Measurements from ENCODE around the gene NR5A2. TPM values are rescaled to one million over a fixed set of nuclear protein-coding genes. Genes with fewer than 3 reads are reported as not detected.

NR5A2 gene
- total RNA-seq, 1 donor from 2014 or later, result 0.07 TPM

DNA sequence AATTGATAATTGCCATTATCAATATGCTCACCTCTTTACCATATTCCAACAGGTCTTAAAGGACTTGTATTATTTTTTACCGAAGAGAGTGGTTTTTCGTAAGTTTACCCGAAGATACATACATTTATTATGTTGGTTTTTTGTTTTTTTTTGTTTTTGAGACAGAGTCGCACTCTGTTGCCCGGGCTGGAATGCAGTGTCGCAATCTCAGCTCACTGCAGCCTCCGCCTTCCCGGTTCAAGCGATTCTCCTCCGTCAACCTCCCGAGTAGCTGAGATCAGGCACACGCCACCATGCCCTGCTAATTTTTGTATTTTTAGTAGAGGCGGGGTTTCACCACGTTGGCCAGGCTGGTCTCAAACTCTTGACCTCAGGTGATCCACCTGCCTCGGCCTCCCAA, 30.8 kb downstream of the NR5A2 start:
- ATAC-seq (ENCODE audit: low read depth) (no peak), DNase-seq (no peak)
- Mint-ChIP-seq H3K36me3 (ENCODE audit: low read depth) (no peaks in the 10 kb centered on the region), H3K27ac (no peak overlapping the region), H3K4me3 (no peak overlapping the region), H3K27me3 (peaks cover 25% of the 10 kb centered on the region), H3K9me3 (no peaks in the 10 kb centered on the region), H3K4me1 (no peaks in the 10 kb centered on the region)
- ChIA-PET POLR2A (no interaction called here), CTCF (interaction anchor here (0.6 kb wide), 1 partner anchor 30 kb away, joined by 3 read pairs; no protein-coding TSS in a partner anchor)
- intact Hi-C loops (cut with micrococcal nuclease), result no loop called here
- TF ChIP-seq, protein P1, sequence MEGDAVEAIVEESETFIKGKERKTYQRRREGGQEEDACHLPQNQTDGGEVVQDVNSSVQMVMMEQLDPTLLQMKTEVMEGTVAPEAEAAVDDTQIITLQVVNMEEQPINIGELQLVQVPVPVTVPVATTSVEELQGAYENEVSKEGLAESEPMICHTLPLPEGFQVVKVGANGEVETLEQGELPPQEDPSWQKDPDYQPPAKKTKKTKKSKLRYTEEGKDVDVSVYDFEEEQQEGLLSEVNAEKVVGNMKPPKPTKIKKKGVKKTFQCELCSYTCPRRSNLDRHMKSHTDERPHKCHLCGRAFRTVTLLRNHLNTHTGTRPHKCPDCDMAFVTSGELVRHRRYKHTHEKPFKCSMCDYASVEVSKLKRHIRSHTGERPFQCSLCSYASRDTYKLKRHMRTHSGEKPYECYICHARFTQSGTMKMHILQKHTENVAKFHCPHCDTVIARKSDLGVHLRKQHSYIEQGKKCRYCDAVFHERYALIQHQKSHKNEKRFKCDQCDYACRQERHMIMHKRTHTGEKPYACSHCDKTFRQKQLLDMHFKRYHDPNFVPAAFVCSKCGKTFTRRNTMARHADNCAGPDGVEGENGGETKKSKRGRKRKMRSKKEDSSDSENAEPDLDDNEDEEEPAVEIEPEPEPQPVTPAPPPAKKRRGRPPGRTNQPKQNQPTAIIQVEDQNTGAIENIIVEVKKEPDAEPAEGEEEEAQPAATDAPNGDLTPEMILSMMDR (IDR thresholded peaks at IDR 0.05), result no peak

DNA sequence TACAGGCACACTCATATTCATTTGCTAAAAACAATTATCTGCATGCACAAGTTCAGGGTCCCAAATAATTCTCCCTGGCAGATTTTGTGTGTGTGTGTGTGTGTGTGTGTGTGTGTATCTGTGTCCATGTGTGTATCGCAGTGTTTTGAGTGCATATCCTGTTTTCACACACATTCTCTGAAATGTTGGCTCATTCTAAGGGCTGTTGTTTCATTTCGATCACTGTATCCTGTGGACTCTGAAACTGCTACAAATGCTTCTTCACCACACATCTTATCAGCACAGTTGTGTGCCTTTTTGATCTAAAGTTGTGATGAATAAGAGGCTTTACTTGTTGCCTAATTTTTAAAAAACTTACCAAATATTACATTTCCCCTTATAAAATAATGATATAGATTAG, 34.6 kb downstream of the NR5A2 start:
- ChIA-PET CTCF (no interaction called here), POLR2A (interaction anchor here (0.6 kb wide), 1 partner anchor 395 kb away, joined by 19 read pairs; no protein-coding TSS in a partner anchor)
- peaks cover 34% of the 10 kb centered on the region for H3K27me3 Mint-ChIP-seq
- no peaks in the 10 kb centered on the region for H3K9me3 Mint-ChIP-seq
- TF ChIP-seq, protein P1 (IDR thresholded peaks at IDR 0.05), result no peak
- no peak for DNase-seq
- no peak overlapping the region for H3K4me3 Mint-ChIP-seq
- ATAC-seq (ENCODE audit: low read depth), result no peak
- H3K4me1 Mint-ChIP-seq, result no peaks in the 10 kb centered on the region
- H3K36me3 Mint-ChIP-seq (ENCODE audit: low read depth), result no peaks in the 10 kb centered on the region
- H3K27ac Mint-ChIP-seq, result no peak overlapping the region
- intact Hi-C loops (cut with micrococcal nuclease), result no loop called here

DNA sequence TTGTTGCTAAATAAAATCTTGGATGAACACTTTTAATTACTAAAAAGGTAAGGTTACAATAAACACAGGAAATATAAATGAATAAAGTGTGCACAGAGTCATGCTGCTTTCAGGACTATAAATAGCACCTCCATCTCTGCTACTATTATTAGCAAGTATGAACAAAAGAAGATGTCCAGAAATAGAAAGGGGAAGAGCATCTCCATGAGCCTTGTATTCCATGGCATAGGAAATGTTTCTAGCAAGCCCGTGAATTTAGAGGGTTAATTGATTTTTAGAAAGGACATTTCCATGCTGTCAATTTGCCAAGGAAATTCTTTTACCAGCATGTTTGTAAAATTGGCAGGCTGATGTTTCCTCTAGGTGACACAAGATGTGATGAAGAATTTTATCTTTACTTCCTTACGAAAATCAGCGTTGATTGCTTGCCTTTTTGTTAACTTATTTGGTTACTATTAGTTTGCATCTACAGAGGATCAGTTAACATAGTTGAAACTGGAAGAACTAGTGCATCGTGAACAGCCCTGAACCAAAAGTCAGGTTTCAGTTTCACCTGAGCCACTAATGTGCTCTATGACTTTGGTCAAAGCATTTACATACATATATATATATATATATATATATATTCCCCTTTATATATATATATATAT, 45.3 kb downstream of the NR5A2 start:
- H3K36me3 Mint-ChIP-seq (ENCODE audit: low read depth), result no peaks in the 10 kb centered on the region
- ChIA-PET CTCF (no interaction called here), POLR2A (no interaction called here)
- TF ChIP-seq, protein P1 (IDR thresholded peaks at IDR 0.05), result no peak
- ATAC-seq (ENCODE audit: low read depth) (no peak), DNase-seq (no peak)
- no peak overlapping the region for H3K27ac Mint-ChIP-seq
- H3K4me3 Mint-ChIP-seq, result no peak overlapping the region
- H3K27me3 Mint-ChIP-seq, result peaks cover 29% of the 10 kb centered on the region
- peaks cover 12% of the 10 kb centered on the region for H3K4me1 Mint-ChIP-seq
- intact Hi-C loops (cut with micrococcal nuclease), result no loop called here
- H3K9me3 Mint-ChIP-seq, result no peaks in the 10 kb centered on the region

DNA sequence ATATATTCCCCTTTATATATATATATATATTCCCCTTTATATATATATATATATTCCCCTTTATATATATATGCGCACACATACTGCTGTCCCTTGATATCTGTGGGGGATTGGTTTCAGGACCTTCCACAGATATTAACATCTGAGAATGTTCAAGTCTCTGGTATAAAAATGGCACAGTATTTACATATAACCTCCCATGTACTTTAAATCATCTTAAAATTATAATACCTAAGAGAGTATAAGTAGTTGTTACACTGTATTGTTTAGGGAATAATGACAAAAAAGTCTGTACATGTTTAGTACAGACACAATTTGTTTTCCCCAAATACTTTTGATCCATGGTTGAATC, 45.8 kb downstream of the NR5A2 start:
- Mint-ChIP-seq H3K4me3 (no peak overlapping the region), H3K36me3 (ENCODE audit: low read depth) (no peaks in the 10 kb centered on the region), H3K27ac (no peak overlapping the region), H3K4me1 (peaks cover 12% of the 10 kb centered on the region), H3K9me3 (no peaks in the 10 kb centered on the region), H3K27me3 (peaks cover 30% of the 10 kb centered on the region)
- intact Hi-C loops (cut with micrococcal nuclease), result no loop called here
- CTCF ChIA-PET, result no interaction called here
- ATAC-seq (ENCODE audit: low read depth) (no peak), DNase-seq (no peak)
- TF ChIP-seq, protein P1 (IDR thresholded peaks at IDR 0.05), result no peak
- POLR2A ChIA-PET, result no interaction called here

DNA sequence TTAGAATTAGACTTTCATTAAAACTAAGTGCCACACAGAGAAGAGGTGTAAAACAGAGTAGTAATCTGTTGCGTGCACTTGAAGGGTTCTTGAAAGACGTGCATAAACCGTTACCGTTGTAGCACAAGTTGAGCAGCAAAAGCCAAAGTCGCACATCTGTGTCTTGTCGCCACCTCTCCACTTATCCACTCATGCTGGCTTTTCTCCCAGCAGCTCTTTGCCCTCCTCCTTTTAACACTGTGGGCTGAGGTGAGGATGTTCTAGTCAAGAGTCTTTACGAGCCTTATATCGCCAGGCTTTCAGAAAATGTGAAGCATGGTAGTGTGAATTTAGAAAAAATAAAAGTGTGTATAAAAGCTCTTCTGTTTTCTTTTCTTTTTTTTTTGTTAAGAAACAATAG, 48.0 kb downstream of the NR5A2 start:
- no peak for DNase-seq
- CTCF ChIA-PET, result no interaction called here
- intact Hi-C loops (cut with micrococcal nuclease), result no loop called here
- TF ChIP-seq, protein P1 (IDR thresholded peaks at IDR 0.05), result no peak
- POLR2A ChIA-PET, result no interaction called here
- H3K27me3 Mint-ChIP-seq, result peaks cover 25% of the 10 kb centered on the region
- no peaks in the 10 kb centered on the region for H3K9me3 Mint-ChIP-seq
- H3K27ac Mint-ChIP-seq, result no peak overlapping the region
- H3K4me3 Mint-ChIP-seq, result peak overlapping the region; percentile 21
- ATAC-seq (ENCODE audit: low read depth), result no peak
- H3K4me1 Mint-ChIP-seq, result peaks cover 12% of the 10 kb centered on the region
- no peaks in the 10 kb centered on the region for H3K36me3 Mint-ChIP-seq (ENCODE audit: low read depth)

All from activated B cell treated with CpG ODN at 0.5 μM for 24 hours (primary cell).